Upper lobe of left lung (tissue), 6 donors: Measurements from ENCODE around the gene PTCD2. TPM values are rescaled to one million over a fixed set of nuclear protein-coding genes. Genes with fewer than 3 reads are reported as not detected.

Source experiments
- ATAC-seq, 2 donors: fragments of 200-7000 bp; cut with Tn5 transposase; one replicate each; pipeline ENCODE4 v1.9.1; 2022; ENCODE audit warnings: mild to moderate bottlenecking in 2 of 2, moderate library complexity in 2 of 2; ENCODE audit not compliant: low FRiP score in 2 of 2
- DNase-seq, 2 donors: peaks; one replicate each; pipeline ENCODE4 v3.0.0-alpha.2; 2019 to 2020
- H3K27ac ChIP-seq, 4 donors: fragments of 200-600 bp; sonication (generic); one replicate each; pipeline ENCODE4 v1.5.1; 2016 to 2019
- H3K27me3 ChIP-seq, 4 donors: fragments of 200-600 bp; sonication (generic); one replicate each; pipeline ENCODE4 v1.5.1; 2017 to 2019
- H3K36me3 ChIP-seq, 4 donors: fragments of 200-600 bp; sonication (generic); one replicate each; pipeline ENCODE4 v1.5.1; 2016 to 2019
- H3K4me1 ChIP-seq, 4 donors: fragments of 200-600 bp; sonication (generic); one replicate each; pipeline ENCODE4 v1.5.1; 2018 to 2019
- H3K4me3 ChIP-seq, 4 donors: fragments of 200-600 bp; sonication (generic); one replicate each; pipeline ENCODE4 v1.5.1; 2017 to 2019; ENCODE audit warnings: mild to moderate bottlenecking in 2 of 4, moderate library complexity in 1 of 4
- H3K9me3 ChIP-seq, 4 donors: fragments of 200-600 bp; sonication (generic); one replicate each; pipeline ENCODE4 v1.5.1; 2018 to 2019
- EP300 ChIP-seq, 4 donors: sonication (generic); formaldehyde crosslinking; IDR thresholded peaks; one replicate each; pipeline ENCODE4 v1.5.1; 2017; ENCODE audit warnings: antibody characterized with exemption in 4 of 4, control low read depth in 2 of 4
- POLR2A ChIP-seq, 4 donors: fragments of 450-650 bp; IDR thresholded peaks; one replicate each; pipeline ENCODE4 v1.5.1; 2016 to 2017; ENCODE audit warnings: antibody characterized with exemption in 4 of 4, mild to moderate bottlenecking in 2 of 4
- POLR2AphosphoS5 ChIP-seq, 2 donors: sonication (generic); formaldehyde crosslinking; IDR thresholded peaks; one replicate each; pipeline ENCODE4 v1.5.1; 2017; ENCODE audit warnings: antibody characterized with exemption in 2 of 2
- WGBS, 2 donors: methylation state at CpG; one replicate each; pipeline ENCODE4 v1.1.5; 2017 to 2018; 5-methylcytosine and 5-hydroxymethylcytosine counted together
- total RNA-seq, 6 donors: library from RNA; depleted of rRNA in 4 of 6; stranded (reverse); fragments of >200 nt in 4 of 6; gene quantifications; one replicate each; pipeline versions ENCODE4 v1.1.0 to v1.2.1, GENCODE V29; 2016 to 2021
- TF ChIP-seq, protein P1 (sequence below), 6 experiments: fragments of 450-650 bp in 4 of 6; fragments of 200-600 bp in 2 of 6; sonication (generic) in 2 of 6; IDR thresholded peaks; one replicate each; pipeline ENCODE4 v1.5.1; 2016 to 2019; ENCODE audit warnings: antibody characterized with exemption in 6 of 6
- donor health status: DM: no; HTN: no; CAD: no; lungs with moderate emphysema.
- donor health status: DM: no; HTN: yes; CAD: no; lungs with severe emphysema.

Gene PTCD2
- total RNA-seq, 6 donors from 2014 or later = 3.1 to 17.8 (median 5.9) TPM

DNA sequence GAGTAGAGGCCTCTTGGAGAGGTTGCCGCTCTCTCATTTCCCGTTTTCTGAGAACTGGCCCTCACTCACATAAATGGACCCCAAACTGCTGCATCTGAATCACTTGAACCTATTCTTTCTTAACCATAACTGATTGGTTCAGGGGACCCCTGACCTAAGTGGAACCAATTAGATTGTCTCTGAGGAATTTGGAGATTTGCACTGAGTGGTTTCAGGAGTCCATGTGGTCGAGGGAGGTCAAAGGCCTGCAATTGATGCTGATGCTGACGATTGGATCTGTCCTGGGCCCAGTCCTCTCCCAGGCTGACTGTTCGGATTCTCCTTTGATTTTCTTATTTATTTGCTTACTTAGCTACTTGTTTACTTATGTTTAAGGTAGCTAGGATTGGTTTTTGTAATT lies 88.0 kb downstream of the PTCD2 start:
- H3K36me3 ChIP-seq = no peaks in the 10 kb centered on the region
- no peaks in the 10 kb centered on the region for H3K9me3 ChIP-seq
- H3K27me3 ChIP-seq = no peaks in the 10 kb centered on the region
- H3K4me1 ChIP-seq = peaks cover 0 to 3% (median 2%) of the 10 kb centered on the region in 4 donors
- ATAC-seq (no peak), DNase-seq (no peak)
- no peak overlapping the region for H3K4me3 ChIP-seq
- no peak overlapping the region for H3K27ac ChIP-seq
- WGBS, 2 donors = 85 to 87% methylated on average over 5 of the region's 5 CpGs
- no peak for TF ChIP-seq POLR2A (IDR thresholded peaks at IDR 0.05)
- TF ChIP-seq, protein P1, sequence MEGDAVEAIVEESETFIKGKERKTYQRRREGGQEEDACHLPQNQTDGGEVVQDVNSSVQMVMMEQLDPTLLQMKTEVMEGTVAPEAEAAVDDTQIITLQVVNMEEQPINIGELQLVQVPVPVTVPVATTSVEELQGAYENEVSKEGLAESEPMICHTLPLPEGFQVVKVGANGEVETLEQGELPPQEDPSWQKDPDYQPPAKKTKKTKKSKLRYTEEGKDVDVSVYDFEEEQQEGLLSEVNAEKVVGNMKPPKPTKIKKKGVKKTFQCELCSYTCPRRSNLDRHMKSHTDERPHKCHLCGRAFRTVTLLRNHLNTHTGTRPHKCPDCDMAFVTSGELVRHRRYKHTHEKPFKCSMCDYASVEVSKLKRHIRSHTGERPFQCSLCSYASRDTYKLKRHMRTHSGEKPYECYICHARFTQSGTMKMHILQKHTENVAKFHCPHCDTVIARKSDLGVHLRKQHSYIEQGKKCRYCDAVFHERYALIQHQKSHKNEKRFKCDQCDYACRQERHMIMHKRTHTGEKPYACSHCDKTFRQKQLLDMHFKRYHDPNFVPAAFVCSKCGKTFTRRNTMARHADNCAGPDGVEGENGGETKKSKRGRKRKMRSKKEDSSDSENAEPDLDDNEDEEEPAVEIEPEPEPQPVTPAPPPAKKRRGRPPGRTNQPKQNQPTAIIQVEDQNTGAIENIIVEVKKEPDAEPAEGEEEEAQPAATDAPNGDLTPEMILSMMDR (IDR thresholded peaks at IDR 0.05) = no peak
- no peak for TF ChIP-seq EP300 (IDR thresholded peaks at IDR 0.05)
- TF ChIP-seq POLR2AphosphoS5 (IDR thresholded peaks at IDR 0.05) = no peak

DNA sequence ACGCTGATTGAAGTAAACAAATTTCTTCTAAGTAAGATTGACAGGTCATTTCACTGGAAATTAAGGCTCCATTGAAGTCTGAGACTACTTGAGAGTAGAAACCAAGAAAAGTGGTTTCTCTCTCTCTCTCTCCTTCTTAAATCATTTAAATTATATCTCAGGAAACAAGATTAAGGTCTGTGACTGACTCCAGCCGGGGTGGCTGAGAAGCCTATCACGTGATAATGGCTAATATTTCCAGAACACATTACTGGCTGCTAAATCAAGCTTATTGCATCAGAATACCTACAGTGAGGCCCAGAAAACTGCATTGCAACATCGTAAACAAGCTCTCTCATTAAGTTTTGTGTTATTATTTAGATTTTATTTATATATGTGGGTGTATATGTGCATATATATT lies 88.4 kb downstream of the PTCD2 start:
- no peak overlapping the region for H3K4me3 ChIP-seq
- TF ChIP-seq, protein P1 (IDR thresholded peaks at IDR 0.05) = no peak
- TF ChIP-seq EP300 (IDR thresholded peaks at IDR 0.05) = no peak
- TF ChIP-seq POLR2AphosphoS5 (IDR thresholded peaks at IDR 0.05) = no peak
- no peak for TF ChIP-seq POLR2A (IDR thresholded peaks at IDR 0.05)
- H3K4me1 ChIP-seq = peaks cover 0 to 3% (median 0%) of the 10 kb centered on the region in 4 donors
- H3K36me3 ChIP-seq = no peaks in the 10 kb centered on the region
- H3K27ac ChIP-seq = no peak overlapping the region
- H3K27me3 ChIP-seq = no peaks in the 10 kb centered on the region
- DNase-seq (no peak), ATAC-seq (no peak)
- no peaks in the 10 kb centered on the region for H3K9me3 ChIP-seq
- 57 to 58% methylated on average over 4 of the region's 4 CpGs for WGBS, 2 donors

DNA sequence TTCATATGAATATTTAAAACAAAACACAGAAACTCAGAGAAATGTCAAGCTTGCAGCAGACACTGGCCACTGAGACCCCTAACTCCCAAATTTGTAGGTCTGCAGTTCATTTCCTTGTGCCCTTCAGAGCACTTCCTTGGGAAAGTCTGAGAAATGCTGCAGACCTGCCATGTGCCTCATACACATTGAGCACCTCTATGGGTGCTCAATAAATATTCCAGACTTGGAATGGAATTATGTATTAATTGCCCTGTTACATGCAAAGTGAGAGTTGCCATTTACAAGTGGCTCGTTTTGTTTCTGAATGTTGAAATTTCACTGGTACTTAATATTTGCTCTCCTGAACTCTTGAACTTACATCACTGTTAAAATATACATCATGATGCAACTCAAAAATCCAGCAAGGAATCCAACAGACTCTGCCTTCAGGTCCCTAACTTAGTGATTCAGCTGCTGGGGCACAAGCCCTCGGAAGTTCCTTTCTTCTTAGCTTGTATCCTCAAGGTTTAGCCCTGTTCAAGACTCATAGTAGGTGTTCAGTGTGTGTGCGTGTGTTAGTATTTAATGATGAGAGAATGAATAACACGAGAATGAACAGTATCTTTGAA lies 90.6 kb downstream of the PTCD2 start:
- no peak for ATAC-seq
- WGBS, 2 donors = 50 to 72% methylated on average over 4 of the region's 4 CpGs
- Histone ChIP-seq H3K27me3 (no peaks in the 10 kb centered on the region), H3K36me3 (no peaks in the 10 kb centered on the region), H3K4me1 (peaks cover 0 to 3% (median 0%) of the 10 kb centered on the region in 4 donors), H3K9me3 (no peaks in the 10 kb centered on the region), H3K27ac (no peak overlapping the region), H3K4me3 (no peak overlapping the region)
- no peak for DNase-seq
- TF ChIP-seq POLR2A (IDR thresholded peaks at IDR 0.05) (no peak), EP300 (IDR thresholded peaks at IDR 0.05) (no peak), POLR2AphosphoS5 (IDR thresholded peaks at IDR 0.05) (no peak)
- TF ChIP-seq, protein P1 (IDR thresholded peaks at IDR 0.05) = no peak

DNA sequence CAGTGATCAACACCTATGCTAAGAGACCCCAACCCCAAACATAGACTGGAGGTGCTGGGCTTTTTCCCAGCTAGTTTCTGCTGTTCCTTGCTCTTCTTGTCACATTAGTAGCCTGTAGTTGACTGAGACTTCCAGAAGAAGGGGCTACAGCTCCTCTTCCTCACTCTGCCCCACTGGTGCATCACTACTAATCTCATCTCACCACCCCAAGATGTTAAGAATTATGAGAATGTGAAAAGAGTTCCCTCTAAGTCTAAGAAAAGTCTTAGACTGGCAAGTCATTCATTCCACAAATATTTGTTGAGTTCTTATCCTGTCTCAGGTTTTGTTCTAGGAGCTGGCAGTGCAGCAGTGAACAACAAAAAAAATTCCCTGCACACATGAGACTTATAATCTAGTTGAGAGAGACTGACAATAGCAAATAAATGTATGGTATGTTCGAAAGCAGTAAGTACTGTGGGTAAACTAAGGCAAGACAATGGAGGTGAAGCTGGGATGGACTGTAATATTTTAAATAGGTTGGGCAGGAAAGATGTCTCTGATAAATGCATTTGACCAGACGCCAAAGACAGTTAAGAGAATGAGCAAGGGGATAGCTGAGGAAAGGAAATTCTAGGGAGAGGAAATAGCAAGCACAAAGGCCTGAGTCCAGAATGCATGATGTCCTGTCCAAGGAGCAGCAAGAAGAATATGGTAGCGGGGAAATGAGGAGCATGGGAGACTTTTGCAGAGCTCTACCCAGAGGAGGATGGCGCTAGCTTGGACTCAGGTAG lies 92.3 kb downstream of the PTCD2 start:
- no peaks in the 10 kb centered on the region for H3K9me3 ChIP-seq
- 60 to 75% methylated on average over 4 of the region's 4 CpGs for WGBS, 2 donors

More for the DNA sequence above, 92.3 kb downstream of the PTCD2 start:
- no peak for TF ChIP-seq POLR2A (IDR thresholded peaks at IDR 0.05)
- TF ChIP-seq EP300 (IDR thresholded peaks at IDR 0.05) = no peak
- no peak for TF ChIP-seq POLR2AphosphoS5 (IDR thresholded peaks at IDR 0.05)
- TF ChIP-seq, protein P1 (IDR thresholded peaks at IDR 0.05) = no peak
- Histone ChIP-seq H3K4me3 (no peak overlapping the region), H3K4me1 (peaks cover 0 to 3% (median 0%) of the 10 kb centered on the region in 4 donors), H3K27ac (no peak overlapping the region), H3K36me3 (no peaks in the 10 kb centered on the region), H3K27me3 (no peaks in the 10 kb centered on the region)
- DNase-seq (no peak), ATAC-seq (no peak)
